A549 treated with Mapracorat at 1 μM for 4 hours (cell line): ENCODE data around the gene BBLN. TPM values are rescaled to one million over a fixed set of nuclear protein-coding genes. Genes with fewer than 3 reads are reported as not detected.

Experiments
- total RNA-seq: library from RNA; stranded (reverse); fragments of 200-300 nt; extraction: Qiagen RNA extraction; gene quantifications from 5 replicates; pipeline ENCODE4 v1.2.3, GENCODE V29; 2022

BBLN gene
- total RNA-seq, result 43.1 to 66.3 TPM (median 62.6 TPM) in 5 replicates

GRCh38 chr9:128159784-128160602 is at the start of gene BBLN:
Gene BBLN (plus strand): TSS chr9:128160265. CDS start chr9:128160408, 143 bp downstream.

GRCh38 chr9:128127568-128127989 is 32.5 kb upstream of the BBLN start, which contains the start of gene PTGES2:
Gene PTGES2 (minus strand): TSS chr9:128127729. CDS start chr9:128127717, 12 bp downstream.

GRCh38 chr9:128149001-128149701 is 10.9 kb upstream of the BBLN start, which contains the start of gene LCN2:
Gene LCN2 (plus strand): TSS chr9:128149453. CDS start chr9:128149526, 73 bp downstream.

GRCh38 chr9:128191406-128192046 is 31.5 kb downstream of the BBLN start, which contains the start of gene CIZ1:
Gene CIZ1 (minus strand): TSS chr9:128191572. CDS start chr9:128190857, 715 bp downstream.

GRCh38 chr9:128203024-128203706 is 43.1 kb downstream of the BBLN start, which contains the start of gene DNM1:
Gene DNM1 (plus strand): TSS chr9:128203379. CDS start chr9:128203471, 92 bp downstream.

Other genes with a start within 250 kb of the BBLN start
- 13.8 to 18.8 TPM (median 16.9 TPM) in 5 replicates for gene ST6GALNAC4, start 243.2 kb upstream of the BBLN start, total RNA-seq
- 1.0 to 3.5 TPM (median 1.6 TPM) in 5 replicates for gene PIP5KL1, start 229.5 kb upstream of the BBLN start, total RNA-seq
- gene DPM2, start 222.4 kb upstream of the BBLN start, total RNA-seq, result 37.0 to 44.2 TPM (median 41.4 TPM) in 5 replicates
- gene EEIG1, start 179.3 kb upstream of the BBLN start, total RNA-seq, result 43.3 to 63.4 TPM (median 52.2 TPM) in 5 replicates
- gene NAIF1, start 92.9 kb upstream of the BBLN start, total RNA-seq, result 4.9 to 8.3 TPM (median 6.4 TPM) in 5 replicates
- gene SLC25A25, start 92.0 kb upstream of the BBLN start, total RNA-seq, result 7.5 to 9.5 TPM (median 9.1 TPM) in 5 replicates
- gene PTGES2, start 32.5 kb upstream of the BBLN start, total RNA-seq, result 71.6 to 105 TPM (median 99.3 TPM) in 5 replicates
- 2.7 to 5.2 TPM (median 4.3 TPM) in 5 replicates for gene LCN2, start 10.8 kb upstream of the BBLN start, total RNA-seq
- gene CIZ1, start 31.3 kb downstream of the BBLN start, total RNA-seq, result 67.7 to 95.1 TPM (median 82.4 TPM) in 5 replicates
- gene DNM1, start 43.1 kb downstream of the BBLN start, total RNA-seq, result 77.9 to 94.3 TPM (median 86.7 TPM) in 5 replicates
- 38.8 to 52.8 TPM (median 45.6 TPM) in 5 replicates for gene GOLGA2, start 115.7 kb downstream of the BBLN start, total RNA-seq
- 38.9 to 45.9 TPM (median 42.0 TPM) in 5 replicates for gene SWI5, start 116.0 kb downstream of the BBLN start, total RNA-seq
- gene TRUB2, start 162.2 kb downstream of the BBLN start, total RNA-seq, result 42.8 to 49.8 TPM (median 46.5 TPM) in 5 replicates
- gene COQ4, start 162.6 kb downstream of the BBLN start, total RNA-seq, result 52.3 to 65.2 TPM (median 57.5 TPM) in 5 replicates
- 35.9 to 47.8 TPM (median 45.7 TPM) in 5 replicates for gene SLC27A4, start 180.3 kb downstream of the BBLN start, total RNA-seq
- 64.2 to 87.6 TPM (median 81.7 TPM) in 5 replicates for gene URM1, start 211.1 kb downstream of the BBLN start, total RNA-seq